Transverse colon (tissue), 4 donors: ENCODE data around the gene STAT6. TPM values are rescaled to one million over a fixed set of nuclear protein-coding genes. Genes with fewer than 3 reads are reported as not detected.
A peak's percentile ranks its signal among the peaks of the same experiment; 100 is the strongest.
"Not testable (repeated sequence)": the region's sequence is repeated elsewhere in the genome, so short reads cannot be mapped to it uniquely, and the experiment has no call there.

ENCODE experiments used
- DNase-seq: peaks from one replicate; pipeline ENCODE4 v3.0.0-alpha.2; 2019
- H3K27ac ChIP-seq, 4 donors: fragments of 200-600 bp; sonication (generic); 2 replicates each; pipeline ENCODE4 v1.5.1; 2016 to 2018; ENCODE audit warnings: inconsistent platforms in 4 of 4
- H3K27me3 ChIP-seq: fragments of 200-600 bp; sonication (generic); 2 replicates; pipeline ENCODE4 v1.5.1; 2017; ENCODE audit warnings: inconsistent platforms
- H3K36me3 ChIP-seq, 4 donors: fragments of 200-600 bp; sonication (generic); 2 replicates each; pipeline ENCODE4 v1.5.1; 2017 to 2019; ENCODE audit warnings: inconsistent platforms in 4 of 4
- H3K4me1 ChIP-seq, 4 donors: fragments of 200-600 bp; sonication (generic); 2 replicates each; pipeline ENCODE4 v1.5.1; 2017 to 2020; ENCODE audit warnings: inconsistent platforms in 4 of 4
- H3K4me3 ChIP-seq, 4 donors: fragments of 200-600 bp; sonication (generic); 1 replicate in 1 of 4; 2 replicates in 3 of 4; pipeline versions ENCODE4 v1.5.1 to v1.6.1; 2017 to 2019; ENCODE audit warnings: inconsistent platforms in 4 of 4
- H3K9me3 ChIP-seq, 2 donors: fragments of 200-600 bp; sonication (generic); 2 replicates each; pipeline ENCODE4 v1.5.1; 2017 to 2019; ENCODE audit warnings: inconsistent platforms in 2 of 2
- EP300 ChIP-seq: sonication (generic); formaldehyde crosslinking; IDR thresholded peaks from one replicate; pipeline ENCODE4 v1.6.1; 2017; ENCODE audit warnings: antibody characterized with exemption, low read depth
- POLR2A ChIP-seq: fragments of 450-650 bp; IDR thresholded peaks from one replicate; pipeline ENCODE4 v1.6.1; 2016; ENCODE audit warnings: antibody characterized with exemption, mild to moderate bottlenecking, moderate library complexity
- POLR2AphosphoS5 ChIP-seq, 3 donors: sonication (generic); formaldehyde crosslinking; IDR thresholded peaks; one replicate each; pipeline ENCODE4 v1.6.1; 2016; ENCODE audit warnings: antibody characterized with exemption in 3 of 3
- WGBS, 2 donors: methylation state at CpG; one replicate each; pipeline ENCODE4 v1.1.5; 2018; ENCODE audit warnings: low coverage in 1 of 2; 5-methylcytosine and 5-hydroxymethylcytosine counted together
- in situ Hi-C, 4 donors: fragments of 200-750 bp; cut with MboI; loops; one replicate each; pipeline versions ENCODE4 v1.15.0 to v1.15.1; 2017; ENCODE audit warnings: low sequenced_read_pairs in 3 of 4, low pct_ligation_motif_present in 1 of 4, low pct_unique_long_range_greater_than_20kb in 1 of 4
- intact Hi-C: fragments of 100-400 bp; cut with DNase I; formaldehyde crosslinking; loops from one replicate; pipeline ENCODE4 v1.15.1; 2023; ENCODE audit warnings: low total_unique reads
- total RNA-seq, 4 donors: library from RNA; depleted of rRNA; stranded (reverse); fragments of >200 nt; gene quantifications; one replicate each; pipeline ENCODE4 v1.1.0, GENCODE V29; 2016
- TF ChIP-seq, protein P1 (sequence below), 5 experiments: fragments of 200-600 bp in 3 of 5; fragments of 450-650 bp in 2 of 5; sonication (generic) in 3 of 5; IDR thresholded peaks; 1 replicate in 2 of 5; 2 replicates in 3 of 5; pipeline ENCODE4 v1.5.1; 2016 to 2017; ENCODE audit warnings: antibody characterized with exemption in 5 of 5, inconsistent platforms in 3 of 5, mild to moderate bottlenecking in 2 of 5, moderate library complexity in 1 of 5

The STAT6 gene
- total RNA-seq, 4 donors from 2014 or later, result 181 to 318 (median 198) TPM

DNA sequence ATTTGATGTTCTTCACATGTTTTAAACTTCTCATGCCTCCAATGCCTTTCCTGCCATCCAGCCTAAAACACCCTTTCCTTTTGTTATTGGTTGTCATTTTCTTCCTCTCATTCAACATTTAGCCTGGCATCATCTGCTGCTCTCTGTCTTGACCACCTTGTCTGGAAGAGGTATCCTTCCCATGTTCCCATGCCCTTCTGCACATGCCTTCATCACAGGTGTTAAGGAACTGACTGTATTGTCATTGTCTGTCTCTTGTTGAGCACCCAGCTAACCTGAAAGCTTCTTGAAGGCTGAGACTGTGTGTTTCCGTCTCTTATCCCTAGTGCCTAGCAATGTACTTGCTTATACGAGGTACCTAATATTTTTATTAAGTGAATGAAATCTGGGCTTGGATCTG lies 12.7 kb upstream of the STAT6 start:
- in situ Hi-C loops (loop anchor here (5.0 kb wide), 2 partner anchors 53 to 58 kb away; no protein-coding TSS in a partner anchor), intact Hi-C loops (loop anchor here (2.0 kb wide), 1 partner anchor 59 kb away; no protein-coding TSS in a partner anchor)
- TF ChIP-seq POLR2AphosphoS5 (IDR thresholded peaks at IDR 0.05), result no peak
- no peak for TF ChIP-seq POLR2A
- TF ChIP-seq, protein P1, sequence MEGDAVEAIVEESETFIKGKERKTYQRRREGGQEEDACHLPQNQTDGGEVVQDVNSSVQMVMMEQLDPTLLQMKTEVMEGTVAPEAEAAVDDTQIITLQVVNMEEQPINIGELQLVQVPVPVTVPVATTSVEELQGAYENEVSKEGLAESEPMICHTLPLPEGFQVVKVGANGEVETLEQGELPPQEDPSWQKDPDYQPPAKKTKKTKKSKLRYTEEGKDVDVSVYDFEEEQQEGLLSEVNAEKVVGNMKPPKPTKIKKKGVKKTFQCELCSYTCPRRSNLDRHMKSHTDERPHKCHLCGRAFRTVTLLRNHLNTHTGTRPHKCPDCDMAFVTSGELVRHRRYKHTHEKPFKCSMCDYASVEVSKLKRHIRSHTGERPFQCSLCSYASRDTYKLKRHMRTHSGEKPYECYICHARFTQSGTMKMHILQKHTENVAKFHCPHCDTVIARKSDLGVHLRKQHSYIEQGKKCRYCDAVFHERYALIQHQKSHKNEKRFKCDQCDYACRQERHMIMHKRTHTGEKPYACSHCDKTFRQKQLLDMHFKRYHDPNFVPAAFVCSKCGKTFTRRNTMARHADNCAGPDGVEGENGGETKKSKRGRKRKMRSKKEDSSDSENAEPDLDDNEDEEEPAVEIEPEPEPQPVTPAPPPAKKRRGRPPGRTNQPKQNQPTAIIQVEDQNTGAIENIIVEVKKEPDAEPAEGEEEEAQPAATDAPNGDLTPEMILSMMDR (IDR thresholded peaks at IDR 0.05), result no peak
- no peak for TF ChIP-seq EP300

DNA sequence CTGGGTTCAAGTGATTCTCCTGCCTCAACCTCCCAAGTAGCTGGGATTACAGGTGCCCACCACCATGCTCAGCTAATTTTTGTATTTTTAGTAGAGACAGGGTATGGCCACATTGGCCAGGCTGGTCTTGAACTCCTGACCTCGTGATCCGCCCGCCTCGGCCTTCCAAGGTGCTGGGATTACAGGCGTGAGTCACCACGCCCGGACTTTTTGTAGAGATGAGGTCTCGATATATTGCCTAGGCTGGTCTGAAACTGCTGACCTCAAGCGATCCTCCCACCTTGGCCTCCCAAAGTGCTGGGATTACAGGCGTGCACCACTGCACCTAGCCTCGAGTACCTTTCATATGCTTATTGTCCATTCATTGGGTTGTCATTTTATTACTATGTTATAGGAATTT lies 9.6 kb upstream of the STAT6 start:
- WGBS, 2 donors, result 67 to 83% methylated on average over 3 to 11 of the region's 11 CpGs
- H3K4me1 ChIP-seq, intact Hi-C loops, H3K9me3 ChIP-seq, H3K27me3 ChIP-seq, H3K36me3 ChIP-seq, DNase-seq, H3K27ac ChIP-seq, H3K4me3 ChIP-seq: not testable (repeated sequence)
- in situ Hi-C loops, result loop anchor here (5.0 kb wide), 2 partner anchors 57 to 62 kb away; no protein-coding TSS in a partner anchor

More for the DNA sequence above, 12.7 kb upstream of the STAT6 start:
- H3K27ac ChIP-seq, result no peak overlapping the region
- DNase-seq, result no peak
- H3K4me3 ChIP-seq, result no peak overlapping the region
- no peaks in the 10 kb centered on the region for H3K9me3 ChIP-seq
- H3K36me3 ChIP-seq, result no peaks in the 10 kb centered on the region
- peaks cover 7 to 10% (median 10%) of the 10 kb centered on the region in 4 donors for H3K4me1 ChIP-seq
- no peaks in the 10 kb centered on the region for H3K27me3 ChIP-seq
- WGBS, 2 donors, result 55% methylated on average over 2 of the region's 2 CpGs; no CpG with 5 or more reads in 1 of the 2 donors

DNA sequence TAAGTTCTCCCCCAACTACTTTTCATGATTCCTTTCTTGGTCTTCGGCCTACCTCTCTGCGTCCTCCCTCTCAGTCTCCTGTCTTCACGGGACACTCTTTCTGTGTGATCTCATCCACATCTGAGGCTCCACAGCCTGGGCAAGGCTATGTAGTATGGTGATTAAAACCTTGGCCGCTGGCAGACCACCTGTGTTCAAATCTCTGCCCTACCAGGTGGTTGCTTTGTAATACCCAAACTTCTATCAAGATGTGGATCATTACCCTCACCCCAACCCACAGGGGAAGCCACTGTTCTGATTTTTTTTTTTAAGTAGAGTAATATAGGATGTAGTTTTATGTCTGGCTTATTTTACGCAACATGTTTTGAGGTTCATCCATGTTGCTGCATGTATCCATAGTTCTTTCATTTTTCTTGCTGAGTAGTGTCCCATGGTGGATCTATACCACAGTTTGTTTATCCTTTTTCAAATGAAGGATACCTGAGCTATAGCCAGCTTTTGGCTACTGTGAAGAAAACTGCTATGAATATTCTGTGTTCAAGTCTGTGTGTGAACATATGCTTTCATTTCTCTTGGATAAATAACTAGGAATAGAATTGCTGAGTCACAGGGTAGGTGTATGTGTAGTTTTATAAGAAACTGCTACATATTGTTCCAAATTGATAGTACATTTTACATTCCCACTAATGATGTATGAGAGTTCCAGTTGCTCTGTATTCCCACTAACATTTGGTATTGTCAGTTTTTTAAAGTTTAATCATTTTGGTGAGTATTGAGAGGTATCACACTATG lies 8.3 kb upstream of the STAT6 start:
- 81 to 87% methylated on average over 4 to 5 of the region's 5 CpGs for WGBS, 2 donors
- TF ChIP-seq EP300 (no peak), POLR2A (no peak), POLR2AphosphoS5 (IDR thresholded peaks at IDR 0.05) (no peak)
- TF ChIP-seq, protein P1 (IDR thresholded peaks at IDR 0.05), result no peak
- H3K27ac ChIP-seq, result peak overlapping the region in 1 of 4 donors; percentile 1
- no peaks in the 10 kb centered on the region for H3K36me3 ChIP-seq
- H3K4me1 ChIP-seq, result no peaks in the 10 kb centered on the region
- H3K9me3 ChIP-seq, result no peaks in the 10 kb centered on the region
- no peak overlapping the region for H3K4me3 ChIP-seq
- in situ Hi-C loops, result loop anchor here (5.0 kb wide), 2 partner anchors 58 to 63 kb away; no protein-coding TSS in a partner anchor
- intact Hi-C loops, result no loop called here
- no peak for DNase-seq
- H3K27me3 ChIP-seq, result no peaks in the 10 kb centered on the region

DNA sequence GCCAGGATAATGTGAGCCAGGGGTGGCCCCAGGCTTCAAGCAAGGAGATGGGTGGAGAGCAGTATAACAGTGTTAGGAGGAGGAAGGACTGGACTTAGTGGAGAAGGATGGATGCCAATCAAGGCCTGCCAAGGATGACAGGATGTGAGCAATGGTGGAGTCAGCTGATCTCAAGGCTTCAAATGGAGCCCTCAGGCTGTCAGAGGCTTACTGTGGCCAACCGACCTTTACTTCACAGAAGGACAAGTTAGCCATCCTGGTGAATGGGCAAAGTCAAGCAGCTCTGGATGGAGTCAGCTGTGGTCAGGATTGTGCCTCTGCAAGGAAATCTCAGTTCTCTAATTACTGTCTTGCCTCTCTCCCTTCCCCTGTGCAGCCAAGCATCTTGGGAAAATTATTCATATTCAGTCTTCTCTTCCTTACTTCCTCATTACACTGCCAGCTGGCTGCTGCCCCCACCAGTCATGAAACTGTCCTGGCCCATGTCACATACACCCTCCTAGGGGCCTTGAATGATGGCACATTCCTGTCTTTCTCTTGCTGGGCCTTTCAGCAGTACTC lies 7.6 kb upstream of the STAT6 start:
- Histone ChIP-seq H3K27me3 (no peaks in the 10 kb centered on the region), H3K4me3 (no peak overlapping the region), H3K4me1 (no peaks in the 10 kb centered on the region), H3K9me3 (no peaks in the 10 kb centered on the region), H3K27ac (peak overlapping the region in 1 of 4 donors; percentile 1), H3K36me3 (no peaks in the 10 kb centered on the region)
- intact Hi-C loops, result no loop called here
- DNase-seq, result no peak
- TF ChIP-seq EP300 (no peak), POLR2AphosphoS5 (IDR thresholded peaks at IDR 0.05) (no peak), POLR2A (no peak)
- TF ChIP-seq, protein P1 (IDR thresholded peaks at IDR 0.05), result no peak
- in situ Hi-C loops, result no loop called here
- 57% methylated on average over 1 of the region's 1 CpG; no CpG with 5 or more reads in 1 of the 2 donors for WGBS, 2 donors
